Cardiac septum (tissue), 1 donor: ENCODE results near the gene NR1H3. TPM values are rescaled to one million over a fixed set of nuclear protein-coding genes. Genes with fewer than 3 reads are reported as not detected.

Experiments used
- DNase-seq: peaks from one replicate; pipeline ENCODE4 v3.0.0-alpha.2; 2020; ENCODE audit warnings: low spot score
- intact Hi-C: fragments of 100-400 bp; cut with DNase I; formaldehyde crosslinking; loops from one replicate; pipeline ENCODE4 v1.14.0; 2022
- total RNA-seq: library from RNA; stranded (reverse); fragmentation: NEBNext Ultra II Directional; extraction: Animal tissue kit (Norgen Biotek cat#: 25700); gene quantifications from one replicate; pipeline ENCODE4 v1.2.1, GENCODE V29; 2021
- donor health status: DM: no; HTN: no; CAD: no.

The NR1H3 gene
- total RNA-seq, 1 donor from 2014 or later: 7.1 TPM

GRCh38 chr11:47267876-47268275 lies 10.1 kb downstream of the NR1H3 start:
- no peak for DNase-seq
- intact Hi-C loops: loop anchor here (2.0 kb wide), 1 partner anchor 141 kb away; the partner anchor contains the start of gene SLC39A13

GRCh38 chr11:47268448-47269001 lies 10.7 kb downstream of the NR1H3 start:
- intact Hi-C loops: loop anchor here (2.0 kb wide), 1 partner anchor 140 kb away; the partner anchor contains the start of gene SLC39A13
- no peak for DNase-seq

- intact Hi-C loops: loop anchor here (2.0 kb wide), 1 partner anchor 140 kb away; the partner anchor contains the start of gene SLC39A13
- peak; percentile 92 for DNase-seq
Observed at GRCh38 chr11:47269002-47269828, 11.4 kb downstream of the NR1H3 start.

- DNase-seq: peak; percentile 92
- intact Hi-C loops: loop anchor here (2.0 to 5.0 kb wide), 3 partner anchors 37 to 139 kb away; partner anchors contain the start of genes MYBPC3 and SLC39A13
Observed at GRCh38 chr11:47269829-47270305, 12.1 kb downstream of the NR1H3 start, which contains the start of gene MADD. MADD (plus strand) TSS chr11:47270133.

- intact Hi-C loops: loop anchor here (5.0 kb wide), 2 partner anchors 37 to 82 kb away; partner anchors contain the start of gene MYBPC3
- DNase-seq: peak; percentile 77
Observed at GRCh38 chr11:47270331-47271271, 12.8 kb downstream of the NR1H3 start.

GRCh38 chr11:47271328-47271727 lies 13.5 kb downstream of the NR1H3 start:
- intact Hi-C loops: loop anchor here (5.0 kb wide), 2 partner anchors 36 to 81 kb away; partner anchors contain the start of gene MYBPC3
- DNase-seq: no peak

- peak; percentile 82 for DNase-seq
- intact Hi-C loops: loop anchor here (5.0 kb wide), 2 partner anchors 35 to 80 kb away; partner anchors contain the start of gene MYBPC3
Observed at GRCh38 chr11:47271961-47272661, 14.3 kb downstream of the NR1H3 start.

- DNase-seq: no peak
- intact Hi-C loops: loop anchor here (5.0 kb wide), 2 partner anchors 35 to 80 kb away; partner anchors contain the start of gene MYBPC3
Observed at GRCh38 chr11:47272706-47273105, 14.9 kb downstream of the NR1H3 start.

- intact Hi-C loops: loop anchor here (5.0 kb wide), 3 partner anchors 33 to 78 kb away; partner anchors contain the start of gene MYBPC3
- no peak for DNase-seq
Observed at GRCh38 chr11:47274495-47275235, 16.9 kb downstream of the NR1H3 start.

- DNase-seq: no peak
- intact Hi-C loops: loop anchor here (5.0 kb wide), 1 partner anchor 45 kb away; no protein-coding TSS in a partner anchor
Observed at GRCh38 chr11:47276923-47277322, 19.1 kb downstream of the NR1H3 start.

GRCh38 chr11:47278058-47278457 lies 20.3 kb downstream of the NR1H3 start:
- intact Hi-C loops: loop anchor here (5.0 kb wide), 1 partner anchor 44 kb away; no protein-coding TSS in a partner anchor
- DNase-seq: no peak

GRCh38 chr11:47278769-47279168 lies 21.0 kb downstream of the NR1H3 start:
- intact Hi-C loops: loop anchor here (5.0 kb wide), 1 partner anchor 44 kb away; no protein-coding TSS in a partner anchor
- DNase-seq: no peak

- DNase-seq: no peak
- intact Hi-C loops: no loop called here
Observed at GRCh38 chr11:47280099-47280498, 22.3 kb downstream of the NR1H3 start.

- intact Hi-C loops: no loop called here
- DNase-seq: peak; percentile 47
Observed at GRCh38 chr11:47280860-47281259, 23.1 kb downstream of the NR1H3 start.

- intact Hi-C loops: no loop called here
- peak; percentile 12 for DNase-seq
Observed at GRCh38 chr11:47282462-47282861, 24.7 kb downstream of the NR1H3 start.

- DNase-seq: peak; percentile 51
- intact Hi-C loops: no loop called here
Observed at GRCh38 chr11:47284151-47284550, 26.4 kb downstream of the NR1H3 start.

- intact Hi-C loops: no loop called here
- peak; percentile 63 for DNase-seq
Observed at GRCh38 chr11:47285969-47286770, 28.4 kb downstream of the NR1H3 start.
